Activated naive CD8-positive, alpha-beta T cell treated with anti-CD3 and anti-CD28 coated beads, Interleukin-2, amount 50 U/mL, for 16 hours (primary cell): ENCODE measurements around the gene NACC1.

Source experiments
- DNase-seq: peaks from one replicate; pipeline ENCODE4 v3.0.0-alpha.2; 2020; ENCODE audit warnings: low read depth, low spot score

The NACC1 gene

DNA sequence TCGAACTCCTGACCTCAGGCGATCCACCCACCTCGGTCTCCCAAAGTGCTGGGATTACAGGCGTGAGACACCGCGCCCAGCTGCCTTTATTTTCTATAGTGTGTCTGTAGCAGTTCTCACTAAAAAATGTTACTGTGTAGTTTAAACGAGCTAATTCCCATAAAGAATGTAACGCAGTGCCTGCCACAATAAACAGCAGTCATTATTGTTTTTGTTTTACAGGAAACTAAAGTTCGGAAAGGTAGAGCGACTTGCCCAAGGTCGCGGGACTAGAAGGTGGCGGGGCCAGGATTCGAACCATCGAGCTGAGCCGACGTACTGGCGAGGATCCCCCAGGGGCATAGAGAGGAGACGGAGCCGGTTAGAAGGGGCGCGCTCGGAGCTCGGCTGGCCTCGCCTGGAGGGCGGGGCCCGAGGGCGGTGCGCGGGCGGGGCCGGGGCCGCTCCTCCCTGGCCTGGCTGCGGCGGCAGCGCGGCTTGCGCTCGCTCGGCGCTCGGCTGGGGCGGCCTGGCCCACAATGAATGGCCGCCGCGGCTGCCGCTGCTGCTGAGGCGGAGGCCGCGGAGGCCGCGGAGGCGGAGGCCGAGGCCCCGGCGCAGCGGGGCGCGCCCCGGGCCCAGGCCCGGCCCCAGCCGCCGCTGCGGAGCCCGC is at the start of gene NACC1:
NACC1 (plus strand) TSS at position 493 of the 652 bp plus-strand sequence. CDS start 16,944 bp downstream, outside the sequence.
- peak; percentile 82 for DNase-seq

- no peak for DNase-seq
These were observed 48.4 kb upstream of the NACC1 start for GRCh38 chr19:13069415-13070359.

GRCh38 chr19:13070425-13071140 is 47.5 kb upstream of the NACC1 start:
- no peak for DNase-seq

- no peak for DNase-seq
These were observed 46.4 kb upstream of the NACC1 start for GRCh38 chr19:13071444-13072187.

- DNase-seq = no peak
These were observed 45.7 kb upstream of the NACC1 start for GRCh38 chr19:13072188-13072908.

GRCh38 chr19:13073263-13073662 is 44.8 kb upstream of the NACC1 start:
- DNase-seq = no peak

GRCh38 chr19:13074378-13074777 is 43.7 kb upstream of the NACC1 start:
- DNase-seq = no peak

DNA sequence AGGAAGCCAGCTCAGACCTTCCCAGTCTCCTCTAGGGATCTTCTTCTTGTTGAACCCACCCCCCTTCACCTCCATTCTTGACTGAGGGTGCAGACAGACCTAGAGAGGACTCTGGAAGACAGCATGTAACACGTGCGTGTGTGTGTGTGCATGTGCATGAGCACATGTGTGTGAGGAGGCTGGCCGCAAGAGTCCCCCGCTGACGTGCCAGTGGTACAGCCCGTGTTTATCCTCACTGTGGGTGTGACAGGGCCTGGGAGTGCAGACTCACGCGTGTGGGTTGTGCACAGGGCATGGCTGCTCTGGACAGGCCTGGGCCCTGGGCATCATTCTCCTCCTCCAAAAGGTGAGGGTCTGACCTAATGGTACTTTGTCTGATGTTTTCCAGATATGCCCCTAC is 41.7 kb upstream of the NACC1 start:
- no peak for DNase-seq

- no peak for DNase-seq
These were observed 41.3 kb upstream of the NACC1 start for GRCh38 chr19:13076787-13077186.

GRCh38 chr19:13077240-13077639 is 40.8 kb upstream of the NACC1 start:
- no peak for DNase-seq

DNA sequence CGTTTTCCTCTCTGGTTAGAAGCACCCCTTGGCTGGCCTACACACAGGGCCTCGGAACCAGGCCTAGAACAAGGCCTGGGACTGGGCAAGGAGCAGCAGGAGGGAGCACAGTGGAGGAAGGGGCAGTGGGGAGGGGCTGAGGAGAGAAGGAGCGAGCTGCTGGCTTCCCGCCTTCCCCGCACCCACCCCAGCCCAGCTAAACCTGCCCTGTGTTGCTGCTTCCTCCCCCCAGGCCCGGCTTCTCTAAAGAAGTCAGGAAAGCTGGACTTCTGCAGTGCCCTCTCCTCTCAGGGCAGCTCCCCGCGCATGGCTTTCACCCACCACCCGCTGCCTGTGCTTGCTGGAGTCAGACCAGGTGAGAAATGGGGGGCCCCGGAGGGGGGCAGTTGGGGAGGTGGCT is 39.7 kb upstream of the NACC1 start:
- DNase-seq = no peak

DNA sequence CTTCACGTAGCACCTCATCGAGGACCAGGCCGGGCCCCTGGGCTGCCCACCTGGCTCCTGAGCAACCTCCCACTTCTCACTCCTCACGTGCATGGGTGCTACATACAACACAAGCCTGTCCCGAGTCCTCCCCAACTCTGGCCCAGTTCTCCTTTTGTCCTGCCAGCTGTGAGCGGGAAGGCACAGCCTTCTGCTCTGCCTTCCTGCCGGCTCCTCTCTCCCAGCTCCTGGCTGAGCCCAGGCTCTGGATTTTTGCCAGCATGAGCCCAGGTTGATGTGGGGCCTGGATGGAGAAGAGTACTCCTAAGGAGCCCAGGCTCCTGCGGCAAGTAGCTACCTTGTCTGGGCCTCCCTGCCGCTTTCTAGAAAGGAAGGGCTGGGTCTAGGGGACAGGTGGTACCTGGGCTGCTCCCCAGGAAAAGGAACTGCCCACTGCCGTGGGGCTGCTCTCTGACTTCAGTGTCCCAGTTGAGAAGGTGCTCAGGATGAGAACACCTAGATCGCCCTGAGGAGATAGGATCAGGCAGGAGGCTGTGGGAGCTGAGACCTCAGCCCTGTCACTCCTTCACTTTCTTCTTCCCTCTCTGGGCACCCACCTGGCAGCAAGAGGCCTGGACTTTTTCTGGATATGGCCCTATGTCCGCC is 39.0 kb upstream of the NACC1 start:
- DNase-seq = no peak

DNA sequence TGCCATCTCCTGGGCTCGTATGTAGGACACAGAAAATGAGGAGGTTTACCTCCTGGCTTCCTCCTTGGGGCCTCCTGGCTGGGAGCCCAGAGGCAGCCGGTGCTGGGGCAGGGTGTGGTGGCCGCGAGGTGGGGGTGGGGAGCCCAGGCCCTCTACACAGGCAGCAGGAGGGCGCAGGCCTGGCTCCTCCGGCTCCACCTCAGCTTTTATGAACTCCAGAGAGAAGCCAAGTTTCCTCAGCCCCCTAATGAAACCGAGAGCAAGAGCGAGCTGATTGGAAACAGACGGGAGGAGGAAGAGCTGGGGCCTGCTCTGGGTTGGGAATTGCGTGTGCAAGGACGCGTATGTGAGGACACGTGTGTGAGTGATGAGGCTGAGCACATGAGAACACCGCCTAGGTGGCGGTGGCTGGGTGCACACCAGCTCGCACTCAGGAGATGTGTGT is 38.5 kb upstream of the NACC1 start:
- DNase-seq = no peak

DNA sequence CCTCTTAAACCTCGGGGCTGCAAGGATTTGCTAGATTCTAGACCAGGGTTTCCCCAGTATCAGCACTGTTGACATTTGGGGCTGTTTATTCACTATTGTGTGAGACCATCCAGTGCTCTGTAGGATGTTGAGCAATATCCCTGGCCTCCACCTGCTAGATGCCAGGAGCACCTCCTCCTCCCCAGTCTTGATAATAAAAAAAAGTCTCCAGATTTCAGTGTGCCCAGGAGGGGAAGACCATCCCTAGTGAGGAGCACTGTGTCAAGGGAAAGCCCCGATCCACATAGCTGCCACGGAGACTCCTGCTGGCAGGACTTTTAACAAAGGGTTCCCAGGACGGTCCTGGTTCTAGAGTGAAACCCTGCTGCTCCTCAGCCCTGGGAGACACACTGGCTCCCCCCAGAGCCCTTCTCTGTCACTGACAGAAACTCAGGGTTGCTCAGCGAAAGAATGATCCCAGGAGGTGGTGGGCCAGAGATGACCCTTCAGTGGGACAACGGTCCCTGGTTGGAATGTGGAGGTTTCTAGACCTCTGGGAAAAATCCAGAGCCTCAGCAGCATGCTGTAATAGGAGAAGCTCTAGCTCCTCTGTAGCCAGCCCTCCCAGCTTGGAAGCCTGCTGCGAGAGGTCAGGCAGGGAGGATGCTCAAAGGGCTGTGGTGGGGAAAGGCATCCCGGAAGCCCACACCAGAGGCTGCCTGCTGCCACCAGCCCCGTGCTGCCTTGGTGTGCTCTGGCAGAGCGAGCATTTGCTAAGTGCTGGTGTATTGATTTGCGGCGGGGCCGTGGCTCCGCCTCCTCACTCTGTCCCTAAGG is 35.7 kb upstream of the NACC1 start:
- DNase-seq = no peak

GRCh38 chr19:13083008-13083404 is 35.1 kb upstream of the NACC1 start:
- DNase-seq = no peak

GRCh38 chr19:13083627-13084026 is 34.4 kb upstream of the NACC1 start:
- DNase-seq = no peak

DNA sequence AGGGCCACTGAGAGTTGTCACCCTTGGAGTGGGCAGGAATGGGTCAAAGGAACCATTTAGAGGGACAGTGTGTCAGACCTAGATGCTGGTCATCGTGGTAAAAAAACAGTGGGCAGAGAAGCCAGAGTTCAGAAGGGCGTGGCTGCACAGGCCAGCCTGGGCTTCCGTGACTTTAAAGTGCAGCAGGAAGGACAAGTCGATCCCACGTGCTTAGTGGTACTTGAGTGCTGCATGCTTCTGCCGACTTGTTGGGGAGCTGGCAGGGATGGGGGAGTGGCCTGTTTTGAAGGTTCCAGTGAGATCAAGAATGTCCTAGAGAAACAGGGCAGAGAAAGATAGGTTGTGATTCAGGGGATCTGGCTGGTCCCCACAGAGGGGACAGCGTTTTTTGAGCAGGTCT is 32.4 kb upstream of the NACC1 start:
- DNase-seq = no peak

- DNase-seq = no peak
These were observed 31.7 kb upstream of the NACC1 start for GRCh38 chr19:13086341-13086740.

- no peak for DNase-seq
These were observed 30.8 kb upstream of the NACC1 start for GRCh38 chr19:13087295-13087694.
